Myometrial cell (primary cell): ENCODE data around the gene LRP1. TPM values are rescaled to one million over a fixed set of nuclear protein-coding genes. Genes with fewer than 3 reads are reported as not detected.

Experiments used
- total RNA-seq: library from RNA; depleted of rRNA; stranded (reverse); fragments of >200 nt; gene quantifications from 2 replicates; pipeline ENCODE4 v1.2.3, GENCODE V29; 2015

The LRP1 gene
- total RNA-seq: 46.1 and 51.4 TPM in 2 replicates

DNA sequence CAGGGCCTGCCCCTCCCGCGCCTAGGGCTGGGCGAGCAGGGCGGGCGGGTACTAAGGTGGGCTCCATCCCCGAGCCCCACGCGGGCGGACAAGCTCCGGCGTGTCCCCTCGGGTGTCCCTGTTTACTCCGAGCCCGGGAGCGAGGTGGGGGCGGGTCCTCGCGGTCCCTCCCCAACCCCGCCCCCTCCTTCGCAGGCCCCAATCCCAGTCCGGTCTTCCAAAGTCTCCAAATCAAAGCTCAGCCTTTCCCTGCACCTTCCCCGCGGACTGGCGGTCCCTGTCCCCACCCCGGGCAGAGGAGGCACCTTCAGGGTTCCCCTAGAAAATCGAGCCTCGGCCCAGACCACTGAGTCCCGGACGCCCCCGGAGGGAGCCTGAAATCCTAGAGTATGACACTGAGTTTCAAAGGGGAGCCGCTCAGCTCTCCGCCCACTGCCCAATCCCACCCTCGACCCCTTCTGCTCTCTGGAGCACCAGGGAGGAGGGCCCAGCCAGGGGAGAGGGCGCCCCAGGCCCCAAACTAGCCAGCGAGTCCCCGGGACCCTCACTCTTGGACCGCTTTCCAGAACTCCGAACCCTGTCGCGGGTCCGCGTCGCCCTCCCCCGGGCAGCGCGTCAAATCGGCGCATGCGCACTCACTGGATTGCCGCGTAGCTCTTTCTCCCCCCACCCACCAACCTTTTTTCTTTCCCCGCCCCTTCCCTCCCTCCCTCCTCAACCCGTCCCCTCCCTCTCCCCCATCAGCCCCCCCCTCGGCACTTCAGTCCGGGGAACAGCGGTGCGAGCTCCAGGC, at the start of gene LRP1:
LRP1 (plus strand) TSS at position 758 of the 793 bp plus-strand sequence. CDS start 482 bp downstream, outside the sequence.

DNA sequence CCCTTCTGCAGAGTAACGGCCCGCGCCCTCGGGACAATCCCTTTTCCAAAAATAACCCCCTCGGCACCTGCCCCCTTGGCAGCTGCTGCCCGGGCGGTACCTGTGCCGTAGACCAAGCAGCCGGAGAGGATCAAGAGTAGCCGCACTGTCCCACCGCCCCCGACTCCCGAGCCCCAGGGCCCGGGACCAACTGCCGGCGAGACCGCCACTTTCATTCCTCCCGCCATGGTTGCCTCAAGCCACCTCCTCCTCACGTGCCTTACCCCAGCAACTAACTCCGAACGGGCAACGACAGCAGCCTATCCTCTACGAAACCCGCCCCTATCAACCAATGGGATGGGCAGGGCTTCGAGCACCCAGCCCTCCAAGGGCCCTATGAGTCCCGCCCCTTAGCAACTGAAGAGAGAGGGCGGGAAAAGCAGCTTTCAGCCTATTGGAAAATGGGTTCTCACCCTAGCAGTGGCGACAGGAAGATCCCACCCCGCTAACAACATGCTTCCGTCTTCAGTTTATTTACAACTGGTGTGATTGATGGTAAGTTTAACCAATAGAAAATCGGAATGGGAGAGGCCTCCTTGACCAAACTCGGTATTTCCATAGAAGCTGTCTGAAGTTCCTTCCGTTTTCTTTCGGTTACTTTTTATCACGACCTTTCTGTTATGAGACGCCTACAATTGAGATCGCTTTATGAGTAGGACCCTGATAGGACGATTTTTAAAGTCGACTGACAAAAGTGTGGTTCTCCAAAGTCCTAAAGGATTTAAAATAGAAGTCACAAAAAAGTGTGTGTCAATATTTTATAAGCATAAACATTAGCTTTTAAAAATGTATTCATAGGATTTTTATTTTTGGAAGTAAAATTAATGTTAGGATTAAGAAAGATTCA, 49.5 kb upstream of the LRP1 start, which contains the start of gene NEMP1:
NEMP1 (minus strand) TSS at position 273 of the 886 bp plus-strand sequence; CDS start at position 227, 46 bp downstream.

DNA sequence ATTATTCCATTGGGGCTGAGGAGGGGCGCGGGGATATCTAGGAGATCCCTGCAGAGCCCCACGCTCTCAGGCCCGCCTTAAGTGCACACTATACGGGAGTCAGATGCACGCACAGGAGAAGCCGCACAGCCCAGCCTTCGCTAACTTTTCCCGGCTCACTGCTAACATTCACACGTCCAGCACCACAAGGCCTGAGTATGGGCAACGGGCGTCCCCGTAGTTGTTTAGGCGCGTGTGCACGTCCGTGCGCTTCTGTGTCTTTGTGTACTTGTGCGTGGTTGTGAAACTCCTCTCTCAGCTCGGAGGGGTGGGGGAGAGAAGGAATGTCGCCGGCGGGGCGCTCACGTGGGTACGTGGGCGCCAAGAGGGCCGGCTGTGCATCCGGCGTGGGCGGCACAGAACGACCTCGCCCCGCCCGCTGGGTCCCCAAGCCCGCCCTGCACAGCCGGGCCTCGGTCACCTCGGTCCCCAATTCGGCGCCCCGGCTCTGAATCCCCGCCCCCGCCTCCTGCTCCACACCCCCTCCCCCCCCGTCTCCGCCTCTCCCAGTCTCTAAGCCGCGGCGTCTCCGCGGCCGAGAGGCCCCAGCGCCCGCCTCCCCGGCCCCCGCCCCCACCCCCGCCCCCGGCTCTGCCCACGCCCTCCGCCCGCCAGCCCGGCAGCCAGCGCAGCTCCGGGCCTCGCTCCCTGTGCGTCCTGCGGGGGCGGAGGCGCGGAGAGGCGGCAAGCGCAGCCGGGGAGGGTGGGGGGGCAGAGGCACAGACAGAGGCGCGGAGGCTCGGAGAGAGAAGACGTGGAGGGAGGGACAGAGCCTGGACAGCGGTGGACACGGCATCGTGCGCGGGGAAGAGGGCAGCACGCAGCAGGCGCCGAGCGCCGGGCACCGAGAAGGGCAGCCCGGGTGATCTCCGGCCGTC, 39.7 kb upstream of the LRP1 start, which contains the start of gene NAB2:
NAB2 (plus strand) TSS at position 761 of the 917 bp plus-strand sequence. CDS start 158 bp downstream, outside the sequence.

DNA sequence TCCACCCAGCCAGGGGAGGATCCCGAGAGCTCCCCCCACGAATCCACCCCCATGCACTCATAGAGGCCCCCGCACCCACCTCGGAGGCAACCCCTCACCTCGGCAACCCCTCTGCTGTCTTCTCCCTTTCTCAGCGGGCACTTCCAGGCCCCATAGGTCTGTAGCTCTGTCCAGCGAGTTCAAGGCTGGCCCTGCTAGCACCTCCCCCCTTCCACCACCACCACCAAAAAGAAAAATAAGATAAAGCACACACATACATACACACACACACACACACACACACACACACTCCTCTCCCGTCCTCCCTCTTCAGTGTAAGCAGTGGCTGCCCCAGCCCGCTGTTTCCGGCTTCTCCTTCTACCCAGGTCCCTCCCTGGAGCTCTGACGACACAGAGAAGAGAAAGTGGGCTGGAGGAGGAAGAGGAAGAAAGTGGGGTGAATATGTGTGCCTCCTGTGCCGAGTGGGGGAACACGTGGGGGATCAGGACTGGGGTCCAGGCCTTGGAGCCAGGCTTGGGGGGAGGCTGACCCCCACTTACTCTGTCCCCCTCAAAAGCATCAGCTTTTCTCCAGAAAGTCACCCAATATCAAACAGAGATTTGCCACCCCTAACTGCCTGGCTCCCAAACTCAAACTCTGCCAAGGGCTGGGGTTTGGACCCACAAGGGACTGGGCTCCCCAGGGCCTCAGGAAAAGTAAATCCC, 17.1 kb upstream of the LRP1 start, which contains the start of gene STAT6:
STAT6 (minus strand) TSS at position 332 of the 704 bp plus-strand sequence. CDS start 3,084 bp downstream, outside the sequence.

DNA sequence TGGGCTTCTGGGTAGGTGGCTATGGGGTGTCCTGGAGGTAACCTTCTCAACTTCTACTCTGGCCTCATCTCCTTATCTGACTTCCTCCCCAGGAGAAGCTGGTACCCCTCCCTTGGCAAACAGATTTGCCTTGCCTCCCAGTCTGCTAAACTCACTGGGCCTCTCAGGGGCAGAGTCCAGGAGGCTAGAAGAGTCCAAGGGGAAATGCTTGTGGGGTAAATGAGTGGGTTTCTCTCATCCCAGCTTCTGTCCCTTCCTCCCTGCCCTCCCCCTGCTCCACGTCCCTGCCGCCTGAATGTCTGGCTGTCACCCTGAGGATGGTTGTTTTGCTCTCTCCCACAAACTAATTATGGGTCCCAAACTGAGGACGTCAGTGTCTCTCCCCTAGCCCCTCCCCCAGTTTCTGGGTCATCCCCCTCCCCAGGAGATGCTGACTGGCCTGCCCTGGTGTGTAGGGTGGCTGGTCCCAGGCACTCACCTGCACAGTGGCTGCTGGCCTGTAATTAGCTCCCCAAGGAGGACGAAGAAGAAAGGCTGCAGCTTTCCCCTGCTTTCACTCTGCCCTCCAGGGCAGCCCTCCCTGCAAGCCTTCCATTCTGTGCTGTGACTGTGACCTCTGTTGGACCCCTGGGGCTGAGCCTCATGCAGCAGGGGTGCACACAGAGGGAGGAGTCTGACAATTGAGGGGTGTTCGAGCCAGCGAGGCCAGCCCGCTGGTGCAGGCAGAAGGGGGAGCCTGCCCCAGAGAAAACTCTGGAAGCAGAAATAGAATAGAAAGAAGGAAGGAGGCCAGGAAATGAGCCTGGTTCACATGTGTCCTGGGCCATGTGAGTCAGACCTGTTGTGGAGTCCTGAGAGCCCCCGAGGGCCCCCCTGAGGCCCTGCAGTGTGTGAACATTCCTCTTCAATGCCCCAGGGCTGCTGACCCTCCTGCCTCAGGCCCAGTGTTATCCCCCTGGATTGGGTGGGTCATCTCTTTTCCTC, 19.0 kb downstream of the LRP1 start, which contains the start of gene LRP1-AS:
LRP1-AS (minus strand) TSS at position 659 of the 984 bp plus-strand sequence.

DNA sequence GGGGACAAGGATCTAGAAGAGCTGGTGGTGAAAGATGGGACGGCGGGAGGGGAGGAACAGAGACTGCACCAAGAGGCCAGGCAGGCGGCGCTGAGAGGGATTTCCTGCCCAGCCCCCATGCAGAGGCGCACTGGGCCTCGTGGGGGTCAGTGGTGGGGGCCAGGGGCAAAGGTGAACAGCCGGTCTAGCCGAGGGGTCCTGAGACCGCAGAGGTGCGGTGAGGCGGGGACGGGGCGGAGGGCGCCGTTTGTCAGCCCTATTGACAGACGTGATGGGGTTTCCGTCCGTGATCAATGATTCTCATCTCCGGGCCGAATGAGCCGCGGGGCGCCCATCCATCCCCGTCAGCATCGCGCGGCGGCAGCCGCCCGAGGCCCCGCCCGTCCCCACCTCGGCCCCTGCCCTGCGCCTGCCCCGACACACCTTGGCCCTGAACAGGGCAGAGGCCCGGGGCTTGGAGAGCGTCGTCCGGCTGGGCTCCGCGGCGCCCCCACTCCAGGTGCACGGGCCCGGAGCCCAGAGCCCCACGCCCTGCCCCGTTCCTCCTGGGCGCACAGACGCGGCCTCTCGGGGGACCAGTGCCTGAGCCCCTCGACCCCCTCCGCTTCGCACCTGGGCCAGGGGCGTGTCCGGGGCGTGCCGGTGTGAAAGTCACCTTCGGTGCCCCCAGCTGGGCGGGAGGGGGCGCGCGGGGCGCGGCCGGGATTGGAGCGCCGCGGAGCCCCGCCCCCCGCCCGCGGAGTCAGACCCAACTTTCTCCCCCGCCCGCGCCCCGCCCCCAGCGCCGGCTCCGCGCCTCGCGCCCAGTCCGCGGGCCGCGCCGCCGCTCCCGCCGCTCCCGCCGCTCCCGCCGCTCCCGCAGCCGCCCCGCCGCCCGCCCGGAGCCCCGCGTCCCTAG, 88.0 kb downstream of the LRP1 start, which contains the start of gene NXPH4:
NXPH4 (plus strand) TSS at position 781 of the 898 bp plus-strand sequence. CDS start 176 bp downstream, outside the sequence.

DNA sequence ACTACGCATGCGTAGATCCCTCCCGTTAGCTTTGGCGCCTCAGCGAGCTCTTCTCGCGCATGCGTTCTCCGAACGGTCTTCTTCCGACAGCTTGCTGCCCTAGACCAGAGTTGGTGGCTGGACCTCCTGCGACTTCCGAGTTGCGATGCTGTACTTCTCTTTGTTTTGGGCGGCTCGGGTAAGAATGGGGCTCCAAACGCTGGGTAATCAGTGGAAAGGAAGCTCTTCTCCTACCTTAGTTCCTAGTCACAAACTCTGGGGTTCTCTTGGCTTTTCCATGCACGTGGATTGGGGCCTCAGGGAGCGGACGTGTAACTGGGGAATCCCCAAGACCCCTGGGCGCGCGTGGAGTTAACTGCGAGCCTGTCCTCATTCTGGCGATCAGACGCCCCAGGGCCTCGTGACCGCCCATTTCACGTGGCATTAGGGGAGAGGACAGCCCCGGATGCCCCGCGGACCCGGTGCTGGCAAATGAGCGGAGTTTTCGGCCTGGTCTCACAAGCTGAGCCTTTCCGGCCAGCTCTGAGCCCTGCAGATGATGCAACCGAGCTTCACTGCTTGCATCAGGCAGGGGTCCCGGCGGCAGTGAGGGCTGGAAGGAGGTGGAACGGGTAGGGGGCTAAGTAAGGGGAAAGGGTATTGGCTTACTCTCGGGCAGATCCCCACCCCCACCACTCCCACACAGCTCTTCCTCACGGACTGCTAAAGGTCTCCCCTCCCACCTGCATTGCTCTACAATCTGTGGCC, 101.5 kb downstream of the LRP1 start, which contains the start of gene SHMT2:
SHMT2 (plus strand) TSS at position 78 of the 747 bp plus-strand sequence; CDS start at position 146, 68 bp downstream.

DNA sequence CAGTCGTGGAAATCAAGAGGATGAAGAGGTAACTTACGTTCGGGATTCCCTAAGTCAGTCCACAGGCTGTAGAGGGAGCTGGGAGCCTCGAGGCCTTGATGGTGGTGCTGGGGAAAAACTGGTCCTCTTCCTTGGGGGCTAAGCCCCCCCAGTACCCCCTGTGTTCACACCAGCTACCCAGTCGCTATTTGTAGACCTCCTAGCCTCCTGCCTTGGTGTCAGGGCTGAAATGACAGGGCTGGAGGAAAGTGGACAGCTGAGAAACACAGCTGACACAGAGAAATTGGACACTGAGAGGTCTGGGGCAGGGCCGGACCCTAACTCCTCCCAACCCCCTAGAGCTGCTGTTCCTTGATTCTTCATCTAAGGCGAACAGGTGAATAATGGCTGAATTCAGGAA, 122.7 kb downstream of the LRP1 start, which contains the start of gene STAC3:
STAC3 (minus strand) TSS at position 232 of the 400 bp plus-strand sequence. CDS start 1,551 bp downstream, outside the sequence.

Other genes starting within 250 kb of the LRP1 start
- not detected in 2 replicates for gene SDR9C7, start 194.1 kb upstream of the LRP1 start, total RNA-seq
- 0.18 TPM in 1 of 2 replicates, not detected in the other for gene RDH16, start 170.9 kb upstream of the LRP1 start, total RNA-seq
- gene ZBTB39, start 121.9 kb upstream of the LRP1 start, total RNA-seq: 2.3 and 2.7 TPM in 2 replicates
- not detected in 2 replicates for gene TAC3, start 112.0 kb upstream of the LRP1 start, total RNA-seq
- gene MYO1A, start 78.4 kb upstream of the LRP1 start, total RNA-seq: not detected in 2 replicates
- 8.9 and 9.0 TPM in 2 replicates for gene NEMP1, start 49.7 kb upstream of the LRP1 start, total RNA-seq
- 62.0 and 84.5 TPM in 2 replicates for gene NAB2, start 39.4 kb upstream of the LRP1 start, total RNA-seq
- 88.5 and 91.3 TPM in 2 replicates for gene STAT6, start 17.1 kb upstream of the LRP1 start, total RNA-seq
- gene LRP1-AS, start 19.1 kb downstream of the LRP1 start, total RNA-seq: not detected in 2 replicates
- gene NXPH4, start 88.3 kb downstream of the LRP1 start, total RNA-seq: 0.71 and 1.2 TPM in 2 replicates
- gene SHMT2, start 101.2 kb downstream of the LRP1 start, total RNA-seq: 297 and 311 TPM in 2 replicates
- gene STAC3, start 122.7 kb downstream of the LRP1 start, total RNA-seq: 0.18 TPM in 1 of 2 replicates, not detected in the other